H1 (cell line): ENCODE data around the gene VMP1. TPM values are rescaled to one million over a fixed set of nuclear protein-coding genes. Genes with fewer than 3 reads are reported as not detected.

ENCODE experiments used
- BACH1 ChIP-seq: IDR thresholded peaks from 2 replicates; pipeline ENCODE4 v1.6.1; 2012; ENCODE audit warnings: low read length, improper control_type of control experiment
- GTF2F1 ChIP-seq: IDR thresholded peaks from 2 replicates; pipeline ENCODE4 v1.6.1; 2012; ENCODE audit warnings: low read depth, low read length, improper control_type of control experiment, borderline replicate concordance
- KDM4A ChIP-seq: IDR thresholded peaks from one replicate; pipeline ENCODE4 v1.7.1; 2012; ENCODE audit warnings: low read depth, mild to moderate bottlenecking, moderate library complexity, low read length, inconsistent platforms; ENCODE audit not compliant: severe bottlenecking
- polyA plus RNA-seq, 7 experiments: library from polyadenylated mRNA; depleted of rRNA in 3 of 7; stranded (reverse) in 5 of 7; unstranded in 2 of 7; fragments of >200 nt in 5 of 7; fragments of 200-250 nt in 2 of 7; gene quantifications; 1 replicate in 5 of 7; 2 replicates in 1 of 7; 4 replicates in 1 of 7; pipeline versions ENCODE4 v1.2.1 to v1.2.3, GENCODE V29; 2011 to 2013; ENCODE audit warnings: missing spikeins in 2 of 7, mixed read lengths in 2 of 7
- total RNA-seq: library from RNA; stranded (reverse); fragmentation: NEBNext Ultra II Directional; extraction: Animal tissue kit (Norgen Biotek cat#: 25700); gene quantifications from 2 replicates; pipeline ENCODE4 v1.2.1, GENCODE V29; 2021
- TF ChIP-seq, protein P1 (sequence below): IDR thresholded peaks from 2 replicates; pipeline ENCODE4 v1.6.1; 2011; ENCODE audit warnings: low read length, improper control_type of control experiment

Gene VMP1
- total and polyA plus RNA-seq, 2 of the 8 experiments (the other 6 are each of a cell fraction or from before 2014, with no cell fraction given): 45.0 to 92.7 TPM

DNA sequence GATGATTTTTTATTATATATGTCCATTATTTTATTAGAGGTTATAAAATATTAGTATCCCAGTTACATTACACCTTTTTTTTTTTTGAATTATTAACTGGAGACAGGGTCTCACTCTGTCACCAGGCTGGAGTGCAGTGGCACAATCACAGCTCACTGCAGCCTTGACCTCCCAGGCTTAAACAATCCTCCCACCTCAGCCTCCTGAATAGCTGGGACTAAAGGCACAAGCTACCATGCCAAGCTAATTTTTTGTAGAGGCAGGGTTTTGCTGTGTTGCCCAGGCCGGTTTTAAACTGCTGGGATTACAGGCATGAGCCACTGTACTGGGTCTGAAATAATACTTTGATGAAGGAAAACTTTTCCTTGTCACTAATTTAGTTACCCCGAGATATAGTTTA is 63.6 kb downstream of the VMP1 start (continued):
- TF ChIP-seq GTF2F1 (no peak), BACH1 (no peak), KDM4A (no peak)
- TF ChIP-seq, protein P1, sequence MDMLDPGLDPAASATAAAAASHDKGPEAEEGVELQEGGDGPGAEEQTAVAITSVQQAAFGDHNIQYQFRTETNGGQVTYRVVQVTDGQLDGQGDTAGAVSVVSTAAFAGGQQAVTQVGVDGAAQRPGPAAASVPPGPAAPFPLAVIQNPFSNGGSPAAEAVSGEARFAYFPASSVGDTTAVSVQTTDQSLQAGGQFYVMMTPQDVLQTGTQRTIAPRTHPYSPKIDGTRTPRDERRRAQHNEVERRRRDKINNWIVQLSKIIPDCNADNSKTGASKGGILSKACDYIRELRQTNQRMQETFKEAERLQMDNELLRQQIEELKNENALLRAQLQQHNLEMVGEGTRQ: no peak
